Lung (tissue), 12 donors: ENCODE data around the gene TNIK. TPM values are rescaled to one million over a fixed set of nuclear protein-coding genes. Genes with fewer than 3 reads are reported as not detected.

ENCODE experiments used
- ATAC-seq: fragments of 200-7000 bp; cut with Tn5 transposase; one replicate; pipeline ENCODE4 v1.9.1; 2020; ENCODE audit warnings: moderate number of reproducible peaks; ENCODE audit not compliant: insufficient read depth, low FRiP score
- DNase-seq, 3 donors: peaks; one replicate each; pipeline ENCODE4 v3.0.0-alpha.2; 2013 to 2017
- H3K27ac ChIP-seq, 2 donors: one replicate each; pipeline ENCODE4 v1.5.1; 2013; ENCODE audit warnings: mild to moderate bottlenecking in 2 of 2, moderate library complexity in 2 of 2, control low read depth in 1 of 2, inconsistent platforms in 1 of 2, low read depth in 1 of 2, low read length in 1 of 2
- H3K27me3 ChIP-seq, 3 donors: one replicate each; pipeline ENCODE4 v1.5.1; 2013; ENCODE audit warnings: low read length in 2 of 3; ENCODE audit not compliant: control insufficient read depth in 3 of 3, insufficient read depth in 3 of 3
- H3K36me3 ChIP-seq, 4 donors: one replicate each; pipeline ENCODE4 v1.5.1; 2013; ENCODE audit warnings: low read length in 4 of 4, mild to moderate bottlenecking in 1 of 4, moderate library complexity in 1 of 4; ENCODE audit not compliant: control insufficient read depth in 4 of 4, insufficient read depth in 4 of 4
- H3K4me1 ChIP-seq, 5 donors: one replicate each; pipeline ENCODE4 v1.5.1; 2013; ENCODE audit warnings: low read length in 5 of 5, mild to moderate bottlenecking in 2 of 5, moderate library complexity in 1 of 5; ENCODE audit not compliant: control insufficient read depth in 5 of 5, insufficient read depth in 5 of 5
- H3K4me3 ChIP-seq: one replicate; pipeline ENCODE4 v1.5.1; 2013; ENCODE audit warnings: mild to moderate bottlenecking, control low read depth, moderate library complexity
- H3K9ac ChIP-seq, 2 donors: one replicate each; pipeline ENCODE4 v1.5.1; 2013; ENCODE audit warnings: low read length in 2 of 2, control low read depth in 1 of 2; ENCODE audit not compliant: insufficient read depth in 1 of 2
- H3K9me3 ChIP-seq, 4 donors: one replicate each; pipeline ENCODE4 v1.5.1; 2013; ENCODE audit warnings: low read length in 3 of 4, mild to moderate bottlenecking in 1 of 4, moderate library complexity in 1 of 4; ENCODE audit not compliant: control insufficient read depth in 4 of 4, insufficient read depth in 3 of 4
- CTCF ChIP-seq: IDR thresholded peaks from 2 replicates; pipeline ENCODE4 v1.5.1; 2012; ENCODE audit warnings: mild to moderate bottlenecking; ENCODE audit errors: control extremely low read depth, extremely low read depth
- WGBS, 2 donors: extraction: QIAGEN DNeasy Blood & Tissue Kit; methylation state at CpG; one replicate each; pipeline ENCODE4 v1.1.7; 2013; 5-methylcytosine and 5-hydroxymethylcytosine counted together
- polyA plus RNA-seq, 2 donors: library from polyadenylated mRNA; stranded (reverse); fragments of 200-250 nt; gene quantifications; one replicate each; pipeline ENCODE4 v1.2.1, GENCODE V29; 2013
- total RNA-seq, 2 donors: library from RNA; depleted of rRNA in 1 of 2; stranded (reverse); fragments of >200 nt in 1 of 2; gene quantifications; one replicate each; pipeline ENCODE4 v1.2.1, GENCODE V29; 2014 to 2021
- donor health status: control.
- donor health status: control.
- donor health status: Bipolar disorder and iron deficiency.
- donor health status: healthy.
- donor health status: DM: yes; HTN: yes; CAD: no.

Gene TNIK
- total and polyA plus RNA-seq, 4 donors, result 9.4 to 36.3 (median 14.3) TPM

DNA sequence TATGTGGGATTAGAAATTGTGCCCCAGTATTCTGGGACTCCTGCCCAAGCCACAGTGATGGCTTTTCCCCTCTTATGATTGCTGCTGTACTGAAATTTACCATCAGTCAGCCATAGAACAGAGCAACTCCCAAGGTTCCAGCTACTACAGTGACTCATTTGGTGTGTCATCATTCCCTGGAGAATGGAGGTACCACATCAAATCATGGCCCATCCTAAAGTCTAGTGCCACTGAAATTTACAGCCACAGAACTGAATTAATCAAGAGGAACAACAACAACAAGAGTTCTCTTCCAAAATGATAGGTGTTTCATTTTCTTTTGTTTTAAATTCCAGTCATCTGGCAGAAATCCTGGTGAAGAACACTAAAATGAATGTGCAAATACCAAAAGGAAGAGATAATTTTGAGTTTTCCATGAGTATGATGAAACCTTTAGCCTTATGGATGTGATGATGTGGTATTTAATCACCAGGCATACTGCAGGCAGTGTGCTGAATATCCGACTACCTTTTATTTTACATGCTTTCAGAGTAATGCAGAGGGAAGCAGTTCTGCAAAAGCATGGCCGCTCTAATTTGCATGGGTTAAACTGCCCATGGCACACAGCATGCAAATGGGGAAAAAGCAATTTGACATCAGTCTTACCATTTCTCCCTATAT, 358.1 kb downstream of the TNIK start:
- ATAC-seq, result no peak
- peaks cover 2 to 6% (median 3%) of the 10 kb centered on the region in 4 donors for H3K36me3 ChIP-seq
- H3K27me3 ChIP-seq, result no peaks in the 10 kb centered on the region
- no peaks in the 10 kb centered on the region for H3K9me3 ChIP-seq
- no peak for DNase-seq
- TF ChIP-seq CTCF, result no peak
- no peak overlapping the region for H3K4me3 ChIP-seq
- no peaks in the 10 kb centered on the region for H3K4me1 ChIP-seq
- 95 to 98% methylated on average over 2 of the region's 2 CpGs for WGBS, 2 donors
- no peak overlapping the region for H3K27ac ChIP-seq
- H3K9ac ChIP-seq, result no peak overlapping the region

- Histone ChIP-seq H3K4me3 (no peak overlapping the region), H3K9ac (no peak overlapping the region), H3K9me3 (no peaks in the 10 kb centered on the region), H3K4me1 (no peaks in the 10 kb centered on the region), H3K27ac (no peak overlapping the region), H3K27me3 (no peaks in the 10 kb centered on the region), H3K36me3 (peaks cover 0 to 4% (median 2%) of the 10 kb centered on the region in 4 donors)
- ATAC-seq (no peak), DNase-seq (no peak)
- 85 to 88% methylated on average over 1 of the region's 1 CpG for WGBS, 2 donors
- TF ChIP-seq CTCF, result no peak
These were observed 360.3 kb downstream of the TNIK start for GRCh38 chr3:171099911-171100310.

- TF ChIP-seq CTCF, result no peak
- Histone ChIP-seq H3K27ac (no peak overlapping the region), H3K27me3 (no peaks in the 10 kb centered on the region), H3K4me3 (no peak overlapping the region), H3K36me3 (peaks cover 0 to 3% (median under 1%) of the 10 kb centered on the region in 4 donors), H3K9ac (no peak overlapping the region), H3K9me3 (no peaks in the 10 kb centered on the region), H3K4me1 (peaks cover 0 to 19% (median 2%) of the 10 kb centered on the region in 5 donors)
- ATAC-seq, result no peak
- DNase-seq, result no peak
- 98 to 100% methylated on average over 1 of the region's 1 CpG for WGBS, 2 donors
These were observed 365.1 kb downstream of the TNIK start for GRCh38 chr3:171095063-171095462.

- no peak overlapping the region for H3K9ac ChIP-seq
- ATAC-seq (no peak), DNase-seq (no peak)
- no peak overlapping the region for H3K27ac ChIP-seq
- no peak overlapping the region for H3K4me3 ChIP-seq
- H3K4me1 ChIP-seq, result peaks cover 0 to 26% (median 8%) of the 10 kb centered on the region in 5 donors
- H3K9me3 ChIP-seq, result no peaks in the 10 kb centered on the region
- peaks cover 0 to 3% (median under 1%) of the 10 kb centered on the region in 4 donors for H3K36me3 ChIP-seq
- 97 to 100% methylated on average over 3 of the region's 3 CpGs for WGBS, 2 donors
- TF ChIP-seq CTCF, result no peak
- no peaks in the 10 kb centered on the region for H3K27me3 ChIP-seq
These were observed 365.8 kb downstream of the TNIK start for GRCh38 chr3:171094411-171094810.
